NCI-H510A treated with DMSO at 0.1 percent for 48 hours (cell line): ENCODE data around the gene TSHZ2.
"Not testable (repeated sequence)": the region's sequence is repeated elsewhere in the genome, so short reads cannot be mapped to it uniquely, and the experiment has no call there.

ENCODE experiments used
- DNase-seq: peaks from one replicate; lab custom pipeline; 2025; lab: John Stamatoyannopoulos, UW

TSHZ2 gene

GRCh38 chr20:52998268-52998667, 26.1 kb downstream of the TSHZ2 start:
- no peak for DNase-seq

- DNase-seq = no peak
Measured at GRCh38 chr20:52999040-52999439, 26.9 kb downstream of the TSHZ2 start.

- DNase-seq = no peak
Measured at GRCh38 chr20:53001498-53002301, 29.5 kb downstream of the TSHZ2 start.

GRCh38 chr20:53002786-53003185, 30.6 kb downstream of the TSHZ2 start:
- DNase-seq = no peak

GRCh38 chr20:53003420-53004154, 31.4 kb downstream of the TSHZ2 start:
- DNase-seq = no peak

GRCh38 chr20:53004267-53004813, 32.2 kb downstream of the TSHZ2 start:
- DNase-seq = no peak

GRCh38 chr20:53009979-53010735, 38.0 kb downstream of the TSHZ2 start:
- no peak for DNase-seq

GRCh38 chr20:53011640-53012039, 39.5 kb downstream of the TSHZ2 start:
- DNase-seq = no peak

- no peak for DNase-seq
Measured at GRCh38 chr20:53013183-53013582, 41.0 kb downstream of the TSHZ2 start.

- no peak for DNase-seq
Measured at GRCh38 chr20:53013847-53014246, 41.7 kb downstream of the TSHZ2 start.

- DNase-seq = no peak
Measured at GRCh38 chr20:53016071-53016470, 43.9 kb downstream of the TSHZ2 start.

GRCh38 chr20:53016534-53017042, 44.4 kb downstream of the TSHZ2 start:
- DNase-seq = no peak

- DNase-seq = no peak
Measured at GRCh38 chr20:53017206-53017605, 45.0 kb downstream of the TSHZ2 start.

GRCh38 chr20:53019464-53019863, 47.3 kb downstream of the TSHZ2 start:
- DNase-seq = no peak

- no peak for DNase-seq
Measured at GRCh38 chr20:53020376-53020775, 48.2 kb downstream of the TSHZ2 start.

GRCh38 chr20:53020834-53021233, 48.7 kb downstream of the TSHZ2 start:
- no peak for DNase-seq

GRCh38 chr20:53021934-53022333, 49.8 kb downstream of the TSHZ2 start:
- no peak for DNase-seq

- DNase-seq = no peak
Measured at GRCh38 chr20:53023732-53024520, 51.8 kb downstream of the TSHZ2 start.

- DNase-seq = not testable (repeated sequence)
Measured at GRCh38 chr20:53024653-53025052, 52.5 kb downstream of the TSHZ2 start.

GRCh38 chr20:53027089-53027488, 54.9 kb downstream of the TSHZ2 start:
- no peak for DNase-seq

GRCh38 chr20:53028337-53029007, 56.3 kb downstream of the TSHZ2 start:
- no peak for DNase-seq
